ENCODE results near the gene BMF.
A peak's percentile ranks its signal among the peaks of the same experiment; 100 is the strongest.
"Not testable (repeated sequence)": the region's sequence is repeated elsewhere in the genome, so short reads cannot be mapped to it uniquely, and the experiment has no call there.

BMF gene

GRCh38 chr15:40087991-40088928 is 20.4 kb downstream of the BMF start:
- DNase-seq (ENCODE audit: low spot score), result no peak

GRCh38 chr15:40087068-40087810 is 21.4 kb downstream of the BMF start:
- no peak for DNase-seq (ENCODE audit: low spot score)

- no peak for DNase-seq (ENCODE audit: low spot score)
Observed at GRCh38 chr15:40085266-40085665, 23.4 kb downstream of the BMF start.

- no peak for DNase-seq (ENCODE audit: low spot score)
Observed at GRCh38 chr15:40084650-40085049, 24.0 kb downstream of the BMF start.

GRCh38 chr15:40082195-40082883 is 26.3 kb downstream of the BMF start:
- DNase-seq (ENCODE audit: low spot score), result no peak

GRCh38 chr15:40081691-40082194 is 26.9 kb downstream of the BMF start:
- peak; percentile 73 for DNase-seq (ENCODE audit: low spot score)

GRCh38 chr15:40080847-40081246 is 27.8 kb downstream of the BMF start:
- DNase-seq (ENCODE audit: low spot score), result no peak

GRCh38 chr15:40080104-40080503 is 28.6 kb downstream of the BMF start:
- no peak for DNase-seq (ENCODE audit: low spot score)

GRCh38 chr15:40079456-40079855 is 29.2 kb downstream of the BMF start:
- DNase-seq (ENCODE audit: low spot score), result no peak

GRCh38 chr15:40075298-40076044 is 33.2 kb downstream of the BMF start:
- no peak for DNase-seq (ENCODE audit: low spot score)

GRCh38 chr15:40074656-40075055 is 34.0 kb downstream of the BMF start:
- DNase-seq (ENCODE audit: low spot score), result not testable (repeated sequence)

GRCh38 chr15:40073716-40074490 is 34.8 kb downstream of the BMF start:
- DNase-seq (ENCODE audit: low spot score), result not testable (repeated sequence)

- no peak for DNase-seq (ENCODE audit: low spot score)
Observed at GRCh38 chr15:40072216-40072990, 36.3 kb downstream of the BMF start.

GRCh38 chr15:40070608-40071218 is 38.0 kb downstream of the BMF start:
- no peak for DNase-seq (ENCODE audit: low spot score)

GRCh38 chr15:40070166-40070557 is 38.5 kb downstream of the BMF start:
- no peak for DNase-seq (ENCODE audit: low spot score)

- peak; percentile 81 for DNase-seq (ENCODE audit: low spot score)
Observed at GRCh38 chr15:40069178-40070165, 39.2 kb downstream of the BMF start.

GRCh38 chr15:40067921-40068624 is 40.6 kb downstream of the BMF start:
- no peak for DNase-seq (ENCODE audit: low spot score)

- no peak for DNase-seq (ENCODE audit: low spot score)
Observed at GRCh38 chr15:40066589-40066988, 42.1 kb downstream of the BMF start.

Measured in AG08396 (cell line).